DND-41 (cell line): Measurements from ENCODE around the gene CMPK1.

Experiments used
- ATAC-seq: fragments of 200-7000 bp; cut with Tn5 transposase; 3 replicates; pipeline ENCODE4 v1.9.1; 2021; ENCODE audit warnings: low read depth; ENCODE audit not compliant: insufficient read depth
- DNase-seq: peaks from one replicate; pipeline ENCODE4 v3.0.0-alpha.2; 2020
- H2AFZ ChIP-seq: 2 replicates; pipeline ENCODE4 v1.6.0; 2012; ENCODE audit warnings: low read depth, low read length
- H3K27ac ChIP-seq: 2 replicates; pipeline ENCODE4 v1.5.1; 2012; ENCODE audit warnings: low read length, inconsistent platforms
- H3K27me3 ChIP-seq: fragments of 200-600 bp; sonication (generic); 2 replicates; pipeline ENCODE4 v1.6.0; 2012; ENCODE audit warnings: low read length, mild to moderate bottlenecking, inconsistent platforms; ENCODE audit not compliant: insufficient read depth, poor library complexity
- H3K36me3 ChIP-seq: 2 replicates; pipeline ENCODE4 v1.5.1; 2012; ENCODE audit warnings: low read length, inconsistent platforms; ENCODE audit not compliant: insufficient read depth
- H3K4me1 ChIP-seq: 2 replicates; pipeline ENCODE4 v1.5.1; 2012; ENCODE audit warnings: mild to moderate bottlenecking, low read length; ENCODE audit not compliant: insufficient read depth
- H3K4me2 ChIP-seq: 2 replicates; pipeline ENCODE4 v1.6.0; 2012; ENCODE audit warnings: mild to moderate bottlenecking, moderate library complexity, low read length, inconsistent platforms; ENCODE audit not compliant: insufficient read depth
- H3K4me3 ChIP-seq, 2 experiments: fragments of 200-600 bp in 1 of 2; shearing (Covaris generic) in 1 of 2; 2 replicates each; pipeline ENCODE4 v1.5.1; 2012 to 2016; ENCODE audit warnings: inconsistent platforms in 2 of 2, low read length in 2 of 2, mild to moderate bottlenecking in 2 of 2, low read depth in 1 of 2, moderate library complexity in 1 of 2
- H3K79me2 ChIP-seq: 2 replicates; pipeline ENCODE4 v1.6.0; 2012; ENCODE audit warnings: low read length, inconsistent platforms; ENCODE audit not compliant: insufficient read depth
- H3K9ac ChIP-seq: 2 replicates; pipeline ENCODE4 v1.6.0; 2012; ENCODE audit warnings: low read depth, mild to moderate bottlenecking, inconsistent platforms, low read length, moderate library complexity
- H3K9me3 ChIP-seq: 2 replicates; pipeline ENCODE4 v1.5.1; 2012; ENCODE audit warnings: low read length, moderate library complexity, mild to moderate bottlenecking, inconsistent platforms; ENCODE audit not compliant: insufficient read depth, severe bottlenecking
- H4K20me1 ChIP-seq: 2 replicates; pipeline ENCODE4 v1.6.0; 2012; ENCODE audit warnings: low read length; ENCODE audit not compliant: insufficient read depth
- EZH2 ChIP-seq: IDR thresholded peaks from 3 replicates; pipeline ENCODE4 v1.6.1; 2012; ENCODE audit warnings: borderline replicate concordance, low read depth, mild to moderate bottlenecking, moderate library complexity, low read length, inconsistent platforms; ENCODE audit not compliant: severe bottlenecking
- TF ChIP-seq, protein P1 (sequence below): IDR thresholded peaks from 2 replicates; pipeline ENCODE4 v1.5.1; 2012; ENCODE audit warnings: borderline replicate concordance, low read length, moderate library complexity, mild to moderate bottlenecking; ENCODE audit not compliant: poor library complexity, severe bottlenecking; ENCODE audit errors: extremely low read depth

CMPK1 gene

DNA sequence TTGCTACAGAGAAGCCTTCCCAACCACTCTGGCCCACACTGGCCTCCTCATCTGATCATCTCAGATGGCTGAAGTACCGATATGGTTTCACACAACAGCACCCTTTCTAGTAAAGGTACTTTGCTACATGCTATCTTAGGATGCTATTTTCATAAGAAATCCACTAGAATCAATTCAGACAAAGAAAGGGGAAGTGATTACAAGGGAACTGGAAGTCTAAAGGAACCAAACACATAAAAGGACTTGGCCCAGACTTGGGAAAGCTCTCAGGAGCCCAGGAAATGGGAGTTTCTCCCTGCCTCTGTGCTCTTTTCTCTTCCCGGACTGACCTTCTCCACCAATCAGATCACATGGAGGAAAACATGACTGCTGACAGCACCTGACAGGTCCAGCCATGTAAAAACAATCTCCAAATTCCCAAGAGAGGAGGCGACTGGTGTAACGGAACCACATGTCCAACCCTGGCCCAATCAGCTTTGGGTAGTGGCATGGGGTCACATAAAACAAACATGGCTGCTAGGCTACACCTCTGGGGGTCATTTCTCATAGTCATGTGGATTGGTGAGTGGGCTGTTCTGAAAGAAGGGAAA lies 69.8 kb downstream of the CMPK1 start:
- H3K4me1 ChIP-seq: no peaks in the 10 kb centered on the region
- no peaks in the 10 kb centered on the region for H3K79me2 ChIP-seq
- no peaks in the 10 kb centered on the region for H3K9me3 ChIP-seq
- no peaks in the 10 kb centered on the region for H3K36me3 ChIP-seq
- no peak overlapping the region for H3K27ac ChIP-seq
- no peaks in the 10 kb centered on the region for H4K20me1 ChIP-seq
- no peak overlapping the region for H2AFZ ChIP-seq
- H3K4me2 ChIP-seq: no peak overlapping the region
- no peak overlapping the region for H3K9ac ChIP-seq
- H3K4me3 ChIP-seq: no peak overlapping the region
- H3K27me3 ChIP-seq: no peaks in the 10 kb centered on the region
- no peak for DNase-seq
- no peak for TF ChIP-seq EZH2
- TF ChIP-seq, protein P1, sequence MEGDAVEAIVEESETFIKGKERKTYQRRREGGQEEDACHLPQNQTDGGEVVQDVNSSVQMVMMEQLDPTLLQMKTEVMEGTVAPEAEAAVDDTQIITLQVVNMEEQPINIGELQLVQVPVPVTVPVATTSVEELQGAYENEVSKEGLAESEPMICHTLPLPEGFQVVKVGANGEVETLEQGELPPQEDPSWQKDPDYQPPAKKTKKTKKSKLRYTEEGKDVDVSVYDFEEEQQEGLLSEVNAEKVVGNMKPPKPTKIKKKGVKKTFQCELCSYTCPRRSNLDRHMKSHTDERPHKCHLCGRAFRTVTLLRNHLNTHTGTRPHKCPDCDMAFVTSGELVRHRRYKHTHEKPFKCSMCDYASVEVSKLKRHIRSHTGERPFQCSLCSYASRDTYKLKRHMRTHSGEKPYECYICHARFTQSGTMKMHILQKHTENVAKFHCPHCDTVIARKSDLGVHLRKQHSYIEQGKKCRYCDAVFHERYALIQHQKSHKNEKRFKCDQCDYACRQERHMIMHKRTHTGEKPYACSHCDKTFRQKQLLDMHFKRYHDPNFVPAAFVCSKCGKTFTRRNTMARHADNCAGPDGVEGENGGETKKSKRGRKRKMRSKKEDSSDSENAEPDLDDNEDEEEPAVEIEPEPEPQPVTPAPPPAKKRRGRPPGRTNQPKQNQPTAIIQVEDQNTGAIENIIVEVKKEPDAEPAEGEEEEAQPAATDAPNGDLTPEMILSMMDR: no peak
- no peak for ATAC-seq

DNA sequence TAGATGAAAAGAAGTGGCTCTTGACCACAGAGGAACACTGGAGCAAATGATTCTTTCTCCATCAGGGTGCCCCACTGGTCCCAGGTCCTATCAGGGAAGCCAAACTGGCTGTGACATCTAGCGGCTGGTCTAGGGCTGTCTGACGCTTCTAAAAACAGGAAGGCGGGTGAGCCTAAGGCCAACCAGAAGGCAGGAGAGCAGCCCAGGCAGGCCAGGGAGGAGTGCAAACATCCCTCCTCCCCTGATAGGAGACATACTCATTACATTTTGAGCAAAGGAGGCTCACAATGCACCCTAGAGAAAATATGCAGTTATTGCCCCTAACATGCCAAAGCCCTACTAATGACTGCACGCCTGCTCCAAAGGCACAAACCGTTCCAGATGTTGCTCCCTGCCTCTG lies 72.1 kb downstream of the CMPK1 start:
- no peak overlapping the region for H2AFZ ChIP-seq
- H3K36me3 ChIP-seq: no peaks in the 10 kb centered on the region
- H3K4me1 ChIP-seq: no peaks in the 10 kb centered on the region
- DNase-seq: no peak
- H4K20me1 ChIP-seq: peaks cover 4% of the 10 kb centered on the region; the same call in 1 of the 2 replicates
- H3K4me2 ChIP-seq: no peak overlapping the region
- TF ChIP-seq, protein P1: no peak
- no peak for TF ChIP-seq EZH2
- ATAC-seq: no peak
- H3K9me3 ChIP-seq: no peaks in the 10 kb centered on the region
- H3K27ac ChIP-seq: no peak overlapping the region
- no peaks in the 10 kb centered on the region for H3K79me2 ChIP-seq
- no peak overlapping the region for H3K4me3 ChIP-seq
- H3K9ac ChIP-seq: no peak overlapping the region
- no peaks in the 10 kb centered on the region for H3K27me3 ChIP-seq

DNA sequence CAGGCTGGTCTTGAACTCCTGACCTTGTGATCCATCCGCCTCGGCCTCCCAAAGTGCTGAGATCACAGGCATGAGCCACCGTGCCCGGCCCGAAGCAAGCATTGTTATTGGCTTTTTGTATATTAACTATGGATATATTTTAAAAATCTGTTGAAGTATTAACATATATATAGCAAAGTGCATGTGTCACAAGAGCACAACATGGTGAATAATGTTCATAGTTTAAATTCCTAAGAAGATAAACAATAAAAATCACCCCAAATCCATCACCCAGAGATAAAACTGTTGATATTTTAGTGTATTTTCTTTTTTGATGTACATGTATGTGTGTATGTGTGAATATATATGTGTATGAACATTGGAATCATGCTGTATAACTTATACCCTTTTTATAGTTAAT lies 73.4 kb downstream of the CMPK1 start:
- Histone ChIP-seq H3K36me3 (no peaks in the 10 kb centered on the region), H3K9me3 (no peaks in the 10 kb centered on the region), H2AFZ (no peak overlapping the region), H3K27me3 (no peaks in the 10 kb centered on the region), H3K79me2 (no peaks in the 10 kb centered on the region), H3K9ac (no peak overlapping the region), H3K4me3 (no peak overlapping the region), H3K4me1 (no peaks in the 10 kb centered on the region), H3K4me2 (no peak overlapping the region), H4K20me1 (peaks cover 4% of the 10 kb centered on the region; the same call in 1 of the 2 replicates), H3K27ac (no peak overlapping the region)
- ATAC-seq: no peak
- TF ChIP-seq, protein P1: no peak
- DNase-seq: no peak

DNA sequence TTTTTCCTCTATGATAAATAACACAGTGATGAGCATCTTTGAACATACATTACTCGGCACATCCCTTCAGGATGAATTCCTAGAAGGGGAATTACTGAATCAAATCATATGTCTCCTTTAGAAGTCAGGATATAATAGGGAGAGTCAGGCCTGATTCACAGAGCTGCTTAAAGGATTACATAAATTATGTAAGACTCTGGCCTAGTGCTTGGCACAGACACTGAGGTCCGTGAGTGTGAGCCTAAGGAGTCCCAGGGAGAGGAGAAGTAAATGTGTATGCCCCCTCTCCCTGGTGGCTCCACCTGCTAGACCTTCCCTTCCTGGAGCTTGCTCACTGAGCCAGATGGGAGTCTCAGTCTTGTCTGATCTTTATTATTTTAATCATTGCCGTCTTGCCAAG lies 73.9 kb downstream of the CMPK1 start:
- Histone ChIP-seq H3K4me2 (no peak overlapping the region), H3K27me3 (no peaks in the 10 kb centered on the region), H4K20me1 (peaks cover 4% of the 10 kb centered on the region; the same call in 1 of the 2 replicates), H3K4me3 (no peak overlapping the region), H3K9me3 (no peaks in the 10 kb centered on the region), H3K27ac (no peak overlapping the region), H3K9ac (no peak overlapping the region), H3K79me2 (no peaks in the 10 kb centered on the region), H2AFZ (no peak overlapping the region), H3K36me3 (no peaks in the 10 kb centered on the region), H3K4me1 (no peaks in the 10 kb centered on the region)
- DNase-seq: no peak
- TF ChIP-seq, protein P1: no peak
- TF ChIP-seq EZH2: no peak
- ATAC-seq: no peak
